ENCODE data around the gene TREX2. TPM values are rescaled to one million over a fixed set of nuclear protein-coding genes. Genes with fewer than 3 reads are reported as not detected.

Gene TREX2
- total and polyA plus RNA-seq, 7 donors, result 0.10 to 0.56 (median 0.27) TPM; not detected in 2

DNA sequence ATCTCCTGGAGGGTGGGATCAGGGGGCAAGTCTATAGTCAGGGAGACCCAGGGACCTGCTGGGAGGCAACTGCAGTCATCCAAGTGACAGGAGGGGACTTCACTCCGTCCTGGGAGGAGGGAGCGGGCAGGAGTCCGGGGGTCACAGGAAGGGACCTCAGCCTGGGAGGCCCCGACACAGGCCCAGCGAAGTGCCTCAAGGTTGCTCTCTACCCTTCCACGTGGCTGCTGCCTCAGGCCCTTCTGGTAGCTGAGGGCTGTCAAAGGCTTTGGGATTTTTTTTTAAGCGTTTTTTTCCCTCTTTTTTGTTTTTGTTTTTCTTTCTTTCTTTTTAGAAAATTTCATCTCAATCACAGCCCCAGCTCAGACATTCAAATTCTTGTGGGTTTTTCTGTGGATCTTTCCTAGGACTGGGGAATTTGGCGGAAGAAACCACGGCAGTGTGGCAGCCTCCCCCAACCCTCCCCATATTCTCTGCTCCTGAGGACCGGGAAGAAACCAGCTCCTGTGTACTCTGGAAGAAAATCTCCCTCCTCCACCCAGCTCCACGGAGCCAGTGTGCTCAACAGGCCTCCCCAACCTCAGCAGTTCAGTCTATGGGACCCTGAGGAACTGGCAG, 25.9 kb upstream of the TREX2 start:
- H3K4me1 ChIP-seq, result no peaks in the 10 kb centered on the region
- H3K4me3 ChIP-seq, result no peak overlapping the region
- intact Hi-C loops (cut with DNase I), result loop anchor here in 1 of 2 donors (2.0 kb wide), 1 partner anchor 35 kb away; no protein-coding TSS in a partner anchor
- no peak overlapping the region for H3K27ac ChIP-seq
- TF ChIP-seq CTCF (IDR thresholded peaks at IDR 0.05), result no peak
- ATAC-seq (no peak), DNase-seq (no peak)
- peaks cover 0 to 2% of the 10 kb centered on the region in 2 donors for H3K36me3 ChIP-seq (ENCODE audit: insufficient read depth in 1 of 2, low read depth in 1 of 2)
- H3K27me3 ChIP-seq (ENCODE audit: insufficient read depth in 3 of 3, low read length in 2 of 3), result peaks cover 0 to 13% (median 0%) of the 10 kb centered on the region in 3 donors
- no peaks in the 10 kb centered on the region for H3K9me3 ChIP-seq
- WGBS, 3 donors, result 66 to 80% (median 75%) methylated on average over 10 to 11 of the region's 11 CpGs

DNA sequence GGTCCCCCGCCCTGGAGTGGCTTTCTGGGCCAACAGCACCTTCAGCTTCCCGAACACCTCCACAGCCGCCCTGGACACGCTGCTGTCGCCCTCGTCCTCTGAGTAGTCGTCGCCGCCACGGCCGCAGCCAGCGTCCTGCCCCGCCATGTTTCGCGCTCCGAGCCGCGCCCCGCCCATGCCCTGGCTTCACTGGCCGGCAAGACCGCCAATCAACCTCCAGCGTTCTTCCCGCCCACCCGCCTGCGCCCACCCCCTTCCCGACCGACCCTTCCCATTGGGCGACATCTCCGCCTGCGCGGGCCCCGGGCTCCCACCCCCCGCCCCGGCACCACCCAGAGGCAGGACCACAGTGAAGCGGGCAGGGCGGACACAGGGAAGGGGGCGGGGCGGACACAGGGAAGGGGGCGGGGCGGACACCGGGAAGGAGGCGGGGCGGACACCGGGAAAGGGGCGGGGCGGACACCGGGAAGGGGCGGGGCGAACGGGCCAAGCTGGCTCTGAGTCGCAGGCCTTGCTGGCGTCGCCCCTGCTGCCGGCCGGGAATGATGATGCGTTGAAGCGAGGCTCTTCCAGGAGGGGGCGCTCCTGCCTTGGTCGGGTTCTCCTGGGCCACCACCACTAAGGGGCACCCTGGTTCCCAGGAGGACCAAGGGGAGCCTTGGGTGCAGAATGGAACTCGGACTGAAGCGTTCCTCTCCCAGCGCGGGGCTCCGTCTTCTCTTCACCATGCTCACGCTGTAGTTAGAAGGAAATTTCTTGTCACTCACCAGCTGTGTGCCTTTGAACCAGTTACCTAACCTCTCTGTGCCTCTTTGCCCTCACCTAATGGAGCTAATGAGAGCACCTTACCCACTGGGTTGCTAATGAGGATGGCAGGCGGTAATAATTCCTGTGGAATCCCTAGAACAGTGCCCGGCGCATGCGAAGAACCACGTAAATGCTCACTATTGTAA, 24.8 kb upstream of the TREX2 start, which contains the start of gene HAUS7:
Gene HAUS7, minus strand, starts transcription at position 166 of the 953 bp plus-strand sequence. Its CDS starts 19 bp downstream, at position 147.
- peak; percentile 89 to 93 for DNase-seq
- peak; percentile 87 to 92 (median 90) for ATAC-seq
- Histone ChIP-seq H3K4me3 (peak within 1 kb of the TSS; percentile 77), H3K27ac (peak within 1 kb of the TSS; percentile 75), H3K27me3 (ENCODE audit: insufficient read depth in 3 of 3, low read length in 2 of 3) (peaks cover 0 to 6% (median 0%) of the 10 kb centered on the region in 3 donors), H3K9me3 (no peaks in the 10 kb centered on the region), H3K4me1 (no peaks in the 10 kb centered on the region), H3K36me3 (ENCODE audit: insufficient read depth in 1 of 2, low read depth in 1 of 2) (peaks cover 0 to 2% of the 10 kb centered on the region in 2 donors)
- intact Hi-C loops (cut with DNase I), result no loop called here
- 9 to 35% (median 18%) methylated on average over 28 to 69 of the region's 70 CpGs for WGBS, 3 donors
- peak; percentile 59 for TF ChIP-seq CTCF (IDR thresholded peaks at IDR 0.05)

DNA sequence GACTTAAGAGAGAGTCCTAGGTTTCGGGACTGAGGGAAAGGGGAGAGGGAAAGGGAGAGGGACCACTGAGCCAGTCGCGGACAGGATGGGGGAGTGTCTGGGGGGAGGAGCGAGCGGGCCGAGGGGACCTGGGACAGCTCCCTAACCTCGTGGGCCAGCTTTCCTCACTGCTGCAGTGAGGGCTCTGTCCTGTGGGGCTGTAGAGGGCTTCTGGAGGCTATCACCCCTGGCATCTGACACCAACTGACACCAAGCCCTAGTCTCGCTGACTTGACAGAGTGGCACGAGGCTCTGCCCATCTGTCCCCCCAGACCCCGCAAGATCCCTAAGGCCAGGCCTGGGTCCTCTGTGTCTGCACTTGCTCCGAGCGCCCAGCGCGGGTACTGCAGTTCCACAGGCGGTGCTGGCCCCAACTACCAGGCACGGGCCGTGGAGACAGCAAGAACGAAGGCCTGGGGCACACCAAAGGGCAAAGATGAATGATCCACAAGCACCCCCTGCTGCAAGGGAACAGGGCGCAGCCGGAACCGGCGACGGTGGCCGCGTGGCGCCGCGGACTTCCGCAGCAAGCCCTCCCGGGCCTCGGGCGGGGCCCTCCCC, 24.1 kb upstream of the TREX2 start:
- TF ChIP-seq CTCF (IDR thresholded peaks at IDR 0.05), result peak; percentile 15
- 0 to 19% (median 3%) methylated on average over 14 to 32 of the region's 32 CpGs for WGBS, 3 donors
- H3K36me3 ChIP-seq (ENCODE audit: insufficient read depth in 1 of 2, low read depth in 1 of 2), result peaks cover 0 to 2% of the 10 kb centered on the region in 2 donors
- intact Hi-C loops (cut with DNase I), result no loop called here
- ATAC-seq (peak; percentile 26 to 55 (median 36)), DNase-seq (peak; percentile 38 to 66)
- H3K4me1 ChIP-seq, result no peaks in the 10 kb centered on the region
- H3K27ac ChIP-seq, result peak overlapping the region; percentile 75
- peaks cover 0 to 6% (median 0%) of the 10 kb centered on the region in 3 donors for H3K27me3 ChIP-seq (ENCODE audit: insufficient read depth in 3 of 3, low read length in 2 of 3)
- peak overlapping the region; percentile 77 for H3K4me3 ChIP-seq
- H3K9me3 ChIP-seq, result no peaks in the 10 kb centered on the region

DNA sequence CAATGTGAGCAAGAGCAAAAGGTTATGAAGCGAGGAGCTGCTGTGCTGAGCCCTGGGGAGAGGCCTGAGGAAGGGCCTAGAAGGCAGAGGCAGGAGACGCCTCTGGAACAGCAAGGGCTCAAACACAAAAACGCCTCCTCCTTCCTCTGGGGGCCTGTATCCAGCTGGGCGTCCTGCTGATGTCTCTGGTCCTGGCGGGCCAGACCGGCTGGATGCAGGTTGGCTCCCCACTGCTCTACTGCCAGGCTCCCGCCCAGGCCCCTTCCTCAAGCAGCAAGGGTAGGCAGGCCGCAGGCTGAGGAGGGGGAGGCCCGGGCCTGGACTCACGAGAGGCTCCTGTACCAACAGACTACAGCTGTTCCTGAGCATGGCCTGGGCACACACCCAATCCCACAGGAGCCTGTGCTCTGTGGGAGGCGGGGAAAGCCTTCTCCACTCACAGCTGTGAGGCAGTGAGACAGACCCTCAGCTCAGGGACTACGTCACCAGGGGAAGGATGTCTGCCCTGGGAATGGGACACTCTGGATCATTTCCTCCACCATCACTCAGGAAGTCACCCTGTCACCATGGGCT, 22.2 kb upstream of the TREX2 start:
- 55 to 67% (median 65%) methylated on average over 9 to 12 of the region's 12 CpGs for whole genome bisulfite sequencing, 3 donors
- intact Hi-C loops (cut with DNase I), result no loop called here
- Histone ChIP-seq H3K9me3 (no peaks in the 10 kb centered on the region), H3K36me3 (ENCODE audit: insufficient read depth in 1 of 2, low read depth in 1 of 2) (peaks cover 0 to 2% of the 10 kb centered on the region in 2 donors), H3K27me3 (ENCODE audit: insufficient read depth in 3 of 3, low read length in 2 of 3) (peaks cover 0 to 6% (median 0%) of the 10 kb centered on the region in 3 donors), H3K4me1 (no peaks in the 10 kb centered on the region), H3K27ac (no peak overlapping the region), H3K4me3 (no peak overlapping the region)
- DNase-seq, result no peak
- no peak for TF ChIP-seq CTCF (IDR thresholded peaks at IDR 0.05)
- no peak for ATAC-seq

Data from psoas muscle (tissue), 8 donors.